ENCODE results near the gene PDE11A. TPM values are rescaled to one million over a fixed set of nuclear protein-coding genes. Genes with fewer than 3 reads are reported as not detected.
A peak's percentile ranks its signal among the peaks of the same experiment; 100 is the strongest.

Gene PDE11A
- total RNA-seq, 1 donor from 2014 or later: not detected

DNA sequence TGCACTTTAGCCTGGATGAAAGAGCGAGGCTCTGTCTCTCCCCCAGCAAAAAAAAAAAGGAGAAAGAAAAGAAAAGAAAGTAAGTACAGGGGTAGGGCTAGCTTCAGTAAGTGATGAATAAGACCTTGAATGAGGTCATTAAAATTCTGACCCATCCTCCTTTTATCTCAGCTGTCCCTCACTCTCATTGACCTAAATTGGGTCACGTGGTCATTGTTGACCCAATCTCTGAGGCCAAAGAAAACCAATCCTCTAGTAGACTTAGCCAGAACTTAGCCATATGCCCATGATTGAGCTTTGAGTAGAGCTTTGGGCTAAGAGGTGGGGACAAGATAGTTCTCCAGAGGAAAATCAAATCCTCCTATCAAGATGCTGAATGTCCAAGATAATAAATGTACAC lies 149.3 kb downstream of the PDE11A start:
- Mint-ChIP-seq H3K4me1 (ENCODE audit: low read depth) (no peaks in the 10 kb centered on the region), H3K27me3 (ENCODE audit: insufficient read depth) (no peaks in the 10 kb centered on the region), H3K4me3 (no peak overlapping the region), H3K27ac (no peak overlapping the region), H3K36me3 (ENCODE audit: low read depth) (no peaks in the 10 kb centered on the region), H3K9me3 (no peaks in the 10 kb centered on the region)
- no peak for DNase-seq (ENCODE audit: low spot score)
- intact Hi-C loops (cut with micrococcal nuclease): no loop called here

DNA sequence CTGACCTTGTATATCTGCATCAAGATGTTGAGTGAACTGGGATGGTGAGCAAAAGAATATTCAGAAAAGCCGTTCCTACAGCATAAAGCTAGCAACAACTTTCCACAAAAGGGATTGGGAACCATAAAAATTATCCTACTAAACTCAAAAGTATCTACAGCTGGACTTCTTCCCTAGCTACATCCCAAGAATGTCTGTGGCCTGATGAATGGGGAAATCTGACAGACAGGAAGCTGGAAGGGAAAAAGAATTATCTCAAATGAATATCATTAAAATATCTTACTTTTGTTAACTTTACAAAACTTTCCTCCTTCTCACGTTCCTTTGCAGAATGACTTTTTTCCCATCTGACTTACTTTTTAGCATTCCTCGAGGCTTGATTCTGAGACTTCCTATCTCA lies 150.9 kb downstream of the PDE11A start:
- H3K27ac Mint-ChIP-seq: no peak overlapping the region
- H3K4me3 Mint-ChIP-seq: no peak overlapping the region
- peaks cover 2% of the 10 kb centered on the region for H3K27me3 Mint-ChIP-seq (ENCODE audit: insufficient read depth)
- no peaks in the 10 kb centered on the region for H3K9me3 Mint-ChIP-seq
- DNase-seq (ENCODE audit: low spot score): no peak
- no peaks in the 10 kb centered on the region for H3K36me3 Mint-ChIP-seq (ENCODE audit: low read depth)
- intact Hi-C loops (cut with micrococcal nuclease): no loop called here
- no peaks in the 10 kb centered on the region for H3K4me1 Mint-ChIP-seq (ENCODE audit: low read depth)

DNA sequence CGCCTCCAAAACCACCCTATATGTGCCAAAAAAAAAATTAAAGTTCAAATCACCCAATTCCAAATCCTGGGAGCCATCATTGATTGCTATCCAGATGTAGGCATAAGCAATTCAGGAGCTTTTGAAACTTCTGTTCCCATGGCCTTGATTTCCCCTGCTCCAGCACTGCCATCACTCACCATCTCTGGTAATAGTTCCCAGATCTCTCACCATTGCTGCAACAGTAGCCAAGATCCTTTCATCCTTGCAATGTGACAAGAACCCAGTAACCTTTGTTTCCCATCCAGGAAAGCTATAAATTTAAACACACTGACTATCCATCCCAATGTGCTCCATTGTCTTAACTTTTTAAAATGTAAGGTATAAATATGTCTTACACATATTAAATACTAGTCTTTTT lies 155.4 kb downstream of the PDE11A start:
- Mint-ChIP-seq H3K36me3 (ENCODE audit: low read depth) (no peaks in the 10 kb centered on the region), H3K27ac (no peak overlapping the region), H3K4me1 (ENCODE audit: low read depth) (no peaks in the 10 kb centered on the region), H3K27me3 (ENCODE audit: insufficient read depth) (peaks cover 4% of the 10 kb centered on the region), H3K4me3 (no peak overlapping the region), H3K9me3 (no peaks in the 10 kb centered on the region)
- intact Hi-C loops (cut with micrococcal nuclease): no loop called here
- no peak for DNase-seq (ENCODE audit: low spot score)

DNA sequence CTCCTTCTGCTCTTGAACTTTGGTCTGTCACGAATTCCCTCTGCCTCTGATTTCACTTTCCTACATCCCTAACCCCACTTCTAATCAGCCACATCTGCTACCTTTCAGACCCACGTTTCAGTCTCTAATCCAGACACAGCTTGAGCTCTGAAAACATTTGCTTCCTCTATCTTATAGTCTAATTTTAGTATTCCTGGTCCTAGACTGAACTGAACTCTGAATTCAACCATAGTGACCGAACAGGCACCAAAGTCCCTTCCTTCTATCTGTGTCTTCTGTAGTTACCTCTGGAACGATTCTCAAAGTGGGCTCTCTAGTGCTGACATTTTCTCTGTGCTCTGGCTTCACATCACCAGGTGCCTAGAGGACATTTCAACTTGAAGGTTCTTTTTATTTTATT lies 156.2 kb downstream of the PDE11A start:
- intact Hi-C loops (cut with micrococcal nuclease): no loop called here
- Mint-ChIP-seq H3K4me3 (no peak overlapping the region), H3K9me3 (no peaks in the 10 kb centered on the region), H3K27me3 (ENCODE audit: insufficient read depth) (peaks cover 5% of the 10 kb centered on the region), H3K27ac (no peak overlapping the region), H3K36me3 (ENCODE audit: low read depth) (no peaks in the 10 kb centered on the region), H3K4me1 (ENCODE audit: low read depth) (no peaks in the 10 kb centered on the region)
- DNase-seq (ENCODE audit: low spot score): no peak

DNA sequence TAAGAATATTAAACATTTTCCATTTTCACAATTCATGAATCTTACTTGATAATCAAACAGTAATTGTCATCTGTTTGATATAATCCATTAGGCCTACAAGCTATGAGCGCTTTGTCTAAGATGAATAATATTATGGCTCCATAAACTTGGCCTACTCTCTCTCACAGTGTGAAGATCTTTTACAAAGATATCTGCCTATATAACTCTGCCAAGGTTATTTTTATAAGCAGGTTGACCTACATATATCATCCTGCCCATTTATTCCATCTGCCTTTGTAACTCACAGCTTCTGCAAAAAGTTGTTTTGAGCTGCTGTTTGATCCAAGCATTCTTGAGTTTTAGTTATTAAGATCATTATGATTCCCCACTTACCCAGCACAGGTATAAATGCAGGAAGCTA lies 158.3 kb downstream of the PDE11A start:
- no peak overlapping the region for H3K27ac Mint-ChIP-seq
- H3K9me3 Mint-ChIP-seq: no peaks in the 10 kb centered on the region
- peaks cover 5% of the 10 kb centered on the region for H3K27me3 Mint-ChIP-seq (ENCODE audit: insufficient read depth)
- H3K4me1 Mint-ChIP-seq (ENCODE audit: low read depth): no peaks in the 10 kb centered on the region
- H3K36me3 Mint-ChIP-seq (ENCODE audit: low read depth): no peaks in the 10 kb centered on the region
- intact Hi-C loops (cut with micrococcal nuclease): no loop called here
- no peak overlapping the region for H3K4me3 Mint-ChIP-seq
- no peak for DNase-seq (ENCODE audit: low spot score)

DNA sequence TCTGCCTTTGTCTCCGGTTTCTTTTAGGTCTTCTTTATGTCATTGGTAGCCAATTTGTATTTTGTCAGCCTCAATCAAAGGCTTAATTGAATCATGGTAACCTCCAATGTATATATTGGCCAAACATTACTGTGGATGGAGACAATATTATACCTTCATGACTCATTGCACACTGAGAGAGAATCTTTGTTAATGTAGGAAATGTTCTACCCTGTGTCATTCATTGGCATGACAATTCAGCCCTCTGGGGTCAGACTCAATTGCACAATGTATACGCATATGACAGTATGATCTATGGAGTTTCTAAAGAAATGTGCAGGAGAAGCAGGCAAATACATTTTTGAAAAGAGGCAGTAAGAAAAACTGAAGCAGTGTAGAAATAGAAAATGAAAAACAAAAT lies 162.6 kb downstream of the PDE11A start:
- no peaks in the 10 kb centered on the region for H3K4me1 Mint-ChIP-seq (ENCODE audit: low read depth)
- intact Hi-C loops (cut with micrococcal nuclease): no loop called here
- no peaks in the 10 kb centered on the region for H3K9me3 Mint-ChIP-seq
- peaks cover 5% of the 10 kb centered on the region for H3K27me3 Mint-ChIP-seq (ENCODE audit: insufficient read depth)
- H3K27ac Mint-ChIP-seq: no peak overlapping the region
- H3K36me3 Mint-ChIP-seq (ENCODE audit: low read depth): no peaks in the 10 kb centered on the region
- no peak overlapping the region for H3K4me3 Mint-ChIP-seq
- no peak for DNase-seq (ENCODE audit: low spot score)

DNA sequence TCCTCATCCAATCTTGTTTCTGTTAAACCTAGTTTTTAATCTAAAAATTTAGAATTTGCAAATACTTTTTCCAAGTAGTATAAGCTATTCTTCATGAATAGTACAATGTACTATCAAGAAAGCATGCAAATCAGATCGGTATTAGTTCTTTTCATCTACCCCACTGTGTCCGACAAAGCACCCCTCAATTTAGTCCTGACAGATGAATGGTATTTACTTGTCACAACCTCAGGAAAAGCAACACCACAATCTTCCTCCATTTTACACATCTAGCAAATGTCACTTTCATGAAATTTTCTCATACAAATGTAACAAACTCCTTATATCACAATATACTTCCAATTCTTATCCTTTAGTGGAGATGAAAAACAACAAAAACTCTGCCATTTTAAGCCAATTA lies 163.8 kb downstream of the PDE11A start:
- intact Hi-C loops (cut with micrococcal nuclease): no loop called here
- Mint-ChIP-seq H3K9me3 (no peaks in the 10 kb centered on the region), H3K4me1 (ENCODE audit: low read depth) (no peaks in the 10 kb centered on the region), H3K27me3 (ENCODE audit: insufficient read depth) (peaks cover 5% of the 10 kb centered on the region), H3K36me3 (ENCODE audit: low read depth) (no peaks in the 10 kb centered on the region), H3K27ac (no peak overlapping the region), H3K4me3 (no peak overlapping the region)
- no peak for DNase-seq (ENCODE audit: low spot score)

DNA sequence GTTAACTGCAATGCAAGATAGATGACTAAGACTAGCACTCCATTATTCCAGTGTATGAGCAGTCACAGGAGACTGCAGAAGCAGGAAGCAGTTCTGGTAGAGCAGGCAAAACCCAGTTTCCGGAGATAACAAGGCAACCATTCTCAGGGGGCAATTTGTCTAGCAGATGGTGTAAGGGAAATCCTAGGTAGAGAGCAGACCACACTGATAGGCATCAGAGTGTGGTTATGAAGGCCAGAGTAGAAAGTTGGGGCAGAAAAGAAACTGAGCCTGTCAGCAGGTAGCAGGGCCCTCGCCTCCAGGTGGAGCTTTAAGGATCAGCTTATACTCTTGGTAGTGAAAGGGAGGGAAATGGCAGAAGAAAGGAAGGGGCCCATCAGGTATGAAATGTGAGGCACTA lies 164.4 kb downstream of the PDE11A start:
- no peak for DNase-seq (ENCODE audit: low spot score)
- no peak overlapping the region for H3K27ac Mint-ChIP-seq
- H3K27me3 Mint-ChIP-seq (ENCODE audit: insufficient read depth): peaks cover 5% of the 10 kb centered on the region
- H3K36me3 Mint-ChIP-seq (ENCODE audit: low read depth): no peaks in the 10 kb centered on the region
- H3K4me3 Mint-ChIP-seq: no peak overlapping the region
- H3K9me3 Mint-ChIP-seq: no peaks in the 10 kb centered on the region
- intact Hi-C loops (cut with micrococcal nuclease): no loop called here
- no peaks in the 10 kb centered on the region for H3K4me1 Mint-ChIP-seq (ENCODE audit: low read depth)

DNA sequence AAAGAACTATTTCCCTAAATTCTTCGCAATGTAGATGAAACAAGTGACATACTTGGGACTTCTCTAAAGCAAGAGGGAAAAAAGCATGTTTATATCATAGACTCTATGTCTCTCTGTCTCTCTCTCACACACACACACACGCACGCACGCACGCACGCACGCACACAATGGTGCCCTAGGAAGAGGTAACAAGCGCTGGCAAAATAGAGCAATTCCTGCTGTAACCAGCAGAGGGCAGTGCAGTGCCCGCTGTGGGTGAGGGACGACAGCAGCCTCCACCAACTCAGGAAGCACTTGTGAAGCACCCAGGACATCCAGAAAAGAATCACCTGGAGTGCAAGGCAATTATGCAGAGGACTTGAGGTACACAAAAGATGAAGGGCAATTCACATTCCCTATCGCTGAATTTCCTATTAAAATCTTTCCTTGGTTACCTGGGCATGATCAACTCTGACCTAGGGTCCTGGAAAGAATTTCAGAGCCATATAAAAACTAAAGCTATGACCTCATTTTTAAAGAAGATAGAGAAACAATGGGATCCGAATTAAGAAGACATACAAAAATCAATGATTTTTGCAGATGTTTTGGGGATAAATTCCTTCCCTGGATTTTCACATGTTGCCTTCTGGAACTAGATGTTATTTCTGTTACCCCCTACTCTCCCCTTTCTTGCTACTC lies 166.4 kb downstream of the PDE11A start:
- DNase-seq (ENCODE audit: low spot score): peak; percentile 51
- H3K4me3 Mint-ChIP-seq: no peak overlapping the region
- H3K27ac Mint-ChIP-seq: no peak overlapping the region
- H3K27me3 Mint-ChIP-seq (ENCODE audit: insufficient read depth): peaks cover 6% of the 10 kb centered on the region
- intact Hi-C loops (cut with micrococcal nuclease): no loop called here
- H3K36me3 Mint-ChIP-seq (ENCODE audit: low read depth): no peaks in the 10 kb centered on the region
- H3K4me1 Mint-ChIP-seq (ENCODE audit: low read depth): no peaks in the 10 kb centered on the region
- H3K9me3 Mint-ChIP-seq: no peaks in the 10 kb centered on the region

DNA sequence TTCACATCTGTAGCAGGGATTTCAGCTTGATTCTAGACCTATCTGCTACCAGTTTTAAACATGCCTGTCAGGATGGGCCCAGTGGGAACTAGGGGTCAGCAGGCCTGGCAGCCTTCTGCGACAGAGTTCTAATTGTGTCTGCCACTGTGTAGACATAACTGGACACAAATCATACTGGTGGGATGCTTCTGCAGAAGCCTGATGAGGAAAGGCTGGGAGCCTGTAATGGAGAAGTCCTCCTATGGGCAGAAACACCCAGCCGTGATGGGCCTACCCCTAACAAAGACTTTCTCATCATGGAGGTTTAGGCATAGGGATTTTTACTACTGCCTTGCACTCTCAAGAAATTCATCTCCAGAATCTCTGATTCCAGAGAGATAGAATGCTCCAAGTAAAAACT lies 166.9 kb downstream of the PDE11A start:
- intact Hi-C loops (cut with micrococcal nuclease): no loop called here
- H3K9me3 Mint-ChIP-seq: no peaks in the 10 kb centered on the region
- H3K4me3 Mint-ChIP-seq: no peak overlapping the region

DNA sequence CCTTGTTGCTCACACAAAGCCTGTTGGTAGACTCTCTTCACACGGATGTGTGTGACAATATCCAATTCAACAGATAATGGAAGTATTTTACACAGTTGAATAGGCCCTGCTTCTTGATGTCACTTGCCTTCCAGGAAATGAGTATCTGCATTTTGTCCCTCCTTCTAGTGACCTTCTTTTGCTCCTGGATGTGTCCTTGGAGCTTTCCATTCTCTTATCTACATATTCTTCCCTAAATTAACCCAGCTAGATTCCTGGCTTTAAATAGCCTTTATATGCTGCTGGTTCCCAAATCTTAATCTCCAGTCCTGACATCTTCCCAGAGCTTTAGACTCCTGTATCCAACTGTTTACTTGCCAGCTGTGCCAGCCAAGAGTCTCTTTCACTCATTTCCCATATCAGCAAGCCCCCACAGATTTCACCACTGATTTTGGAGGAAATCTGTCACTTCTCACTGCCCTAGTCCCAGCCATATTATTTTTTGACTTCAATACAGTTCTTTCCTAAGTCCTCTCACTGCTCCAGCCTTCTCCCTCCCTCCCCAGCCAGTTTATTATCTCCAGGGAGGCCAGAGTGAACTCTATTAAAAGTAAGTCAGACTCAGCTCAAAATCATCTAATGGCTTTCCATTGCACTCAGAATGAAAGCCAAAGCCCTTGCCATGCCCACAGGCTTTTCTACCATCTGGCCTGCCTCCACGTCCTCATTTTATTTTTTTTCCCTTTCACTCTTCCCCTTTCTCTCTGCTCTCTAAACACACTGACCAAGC lies 170.0 kb downstream of the PDE11A start:
- H3K4me3 Mint-ChIP-seq: no peak overlapping the region
- H3K36me3 Mint-ChIP-seq (ENCODE audit: low read depth): no peaks in the 10 kb centered on the region
- no peaks in the 10 kb centered on the region for H3K4me1 Mint-ChIP-seq (ENCODE audit: low read depth)
- no peak overlapping the region for H3K27ac Mint-ChIP-seq
- H3K27me3 Mint-ChIP-seq (ENCODE audit: insufficient read depth): peaks cover 6% of the 10 kb centered on the region
- H3K9me3 Mint-ChIP-seq: no peaks in the 10 kb centered on the region
- intact Hi-C loops (cut with micrococcal nuclease): no loop called here
- no peak for DNase-seq (ENCODE audit: low spot score)

More for the DNA sequence above, 166.9 kb downstream of the PDE11A start:
- no peak for DNase-seq (ENCODE audit: low spot score)
- peaks cover 6% of the 10 kb centered on the region for H3K27me3 Mint-ChIP-seq (ENCODE audit: insufficient read depth)
- no peak overlapping the region for H3K27ac Mint-ChIP-seq
- H3K4me1 Mint-ChIP-seq (ENCODE audit: low read depth): no peaks in the 10 kb centered on the region
- H3K36me3 Mint-ChIP-seq (ENCODE audit: low read depth): no peaks in the 10 kb centered on the region

DNA sequence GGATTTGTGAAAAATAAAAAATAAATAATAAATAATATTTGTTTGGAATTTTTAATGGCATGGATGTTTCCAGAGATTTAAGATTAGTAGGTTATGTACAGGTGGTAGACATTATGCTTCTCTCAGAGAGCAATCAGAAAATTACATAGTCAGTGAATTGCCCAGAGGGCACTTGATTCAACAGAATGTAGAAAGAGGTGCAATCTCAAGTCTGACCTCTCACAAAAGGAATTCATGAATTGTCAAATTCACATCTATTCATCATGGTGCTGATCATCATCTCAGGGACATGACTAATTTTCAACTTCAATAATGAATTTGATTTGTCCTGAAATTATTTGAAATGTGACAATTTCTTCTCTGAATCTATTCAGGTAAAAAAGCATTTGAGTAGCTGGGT lies 172.5 kb downstream of the PDE11A start:
- Mint-ChIP-seq H3K36me3 (ENCODE audit: low read depth) (no peaks in the 10 kb centered on the region), H3K4me1 (ENCODE audit: low read depth) (no peaks in the 10 kb centered on the region), H3K27ac (no peak overlapping the region), H3K27me3 (ENCODE audit: insufficient read depth) (peaks cover 4% of the 10 kb centered on the region), H3K4me3 (no peak overlapping the region), H3K9me3 (no peaks in the 10 kb centered on the region)
- no peak for DNase-seq (ENCODE audit: low spot score)
- intact Hi-C loops (cut with micrococcal nuclease): no loop called here

DNA sequence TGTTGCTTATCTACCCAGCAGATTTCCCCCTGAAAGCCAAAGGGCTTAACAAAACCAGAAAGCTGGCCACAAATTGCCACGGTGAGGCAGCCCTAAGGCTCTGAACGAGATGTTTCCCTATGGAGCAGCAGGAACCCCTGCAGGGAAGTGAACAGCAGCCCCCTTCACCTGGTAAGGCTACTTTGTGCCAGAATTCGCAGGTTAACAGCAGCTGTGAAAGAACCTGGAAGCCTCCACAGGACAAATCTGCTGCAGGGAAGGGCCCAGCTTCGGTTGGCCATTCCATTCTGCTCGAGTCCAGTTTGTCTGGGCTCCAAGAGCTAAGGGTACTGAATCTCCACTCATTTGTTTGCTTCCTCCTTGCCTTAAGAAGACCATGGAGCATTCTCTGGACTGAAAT lies 175.3 kb downstream of the PDE11A start:
- H3K27me3 Mint-ChIP-seq (ENCODE audit: insufficient read depth): peaks cover 2% of the 10 kb centered on the region
- intact Hi-C loops (cut with micrococcal nuclease): no loop called here

More for the DNA sequence above, 175.3 kb downstream of the PDE11A start:
- DNase-seq (ENCODE audit: low spot score): no peak
- Mint-ChIP-seq H3K4me3 (no peak overlapping the region), H3K9me3 (no peaks in the 10 kb centered on the region), H3K27ac (no peak overlapping the region), H3K36me3 (ENCODE audit: low read depth) (no peaks in the 10 kb centered on the region), H3K4me1 (ENCODE audit: low read depth) (no peaks in the 10 kb centered on the region)
